ENCODE measurements around the gene ARRDC1.

DNA sequence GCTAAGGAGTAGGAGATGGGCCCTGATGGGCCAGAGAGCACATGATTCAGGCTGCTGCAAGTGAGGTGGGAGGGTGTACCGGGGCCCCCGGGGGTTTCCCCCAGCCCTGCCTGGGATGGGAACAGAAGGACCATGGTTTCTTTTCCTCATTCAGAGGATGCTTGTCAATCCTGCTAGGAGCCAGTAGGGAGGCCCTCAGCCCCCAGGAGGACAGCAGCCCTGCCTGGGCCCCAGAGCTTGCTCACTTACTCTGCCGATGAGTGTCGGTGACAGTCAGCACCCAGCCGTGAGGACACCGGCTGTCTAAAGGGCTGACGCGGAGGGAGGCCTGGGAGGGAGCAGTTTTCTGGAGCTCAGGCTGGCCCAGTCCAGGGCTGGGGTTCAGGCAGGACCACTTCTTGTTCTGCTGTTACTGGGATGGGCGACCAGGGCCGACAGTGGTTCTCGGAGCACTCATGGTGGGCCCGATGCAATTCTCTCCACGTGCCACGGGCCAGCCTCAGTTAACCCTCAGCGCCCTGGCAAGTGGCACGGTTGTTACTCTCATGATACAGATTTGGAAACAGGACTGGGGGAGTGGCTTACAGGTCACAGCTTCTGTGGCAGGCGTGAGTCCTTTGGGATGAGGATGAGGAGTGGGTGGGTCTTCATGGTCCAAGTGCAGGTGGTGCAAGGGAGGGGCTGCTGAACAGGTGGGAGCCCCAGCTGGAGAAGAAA is 1.8 kb downstream of the ARRDC1 start:
- TF ChIP-seq, protein P1, sequence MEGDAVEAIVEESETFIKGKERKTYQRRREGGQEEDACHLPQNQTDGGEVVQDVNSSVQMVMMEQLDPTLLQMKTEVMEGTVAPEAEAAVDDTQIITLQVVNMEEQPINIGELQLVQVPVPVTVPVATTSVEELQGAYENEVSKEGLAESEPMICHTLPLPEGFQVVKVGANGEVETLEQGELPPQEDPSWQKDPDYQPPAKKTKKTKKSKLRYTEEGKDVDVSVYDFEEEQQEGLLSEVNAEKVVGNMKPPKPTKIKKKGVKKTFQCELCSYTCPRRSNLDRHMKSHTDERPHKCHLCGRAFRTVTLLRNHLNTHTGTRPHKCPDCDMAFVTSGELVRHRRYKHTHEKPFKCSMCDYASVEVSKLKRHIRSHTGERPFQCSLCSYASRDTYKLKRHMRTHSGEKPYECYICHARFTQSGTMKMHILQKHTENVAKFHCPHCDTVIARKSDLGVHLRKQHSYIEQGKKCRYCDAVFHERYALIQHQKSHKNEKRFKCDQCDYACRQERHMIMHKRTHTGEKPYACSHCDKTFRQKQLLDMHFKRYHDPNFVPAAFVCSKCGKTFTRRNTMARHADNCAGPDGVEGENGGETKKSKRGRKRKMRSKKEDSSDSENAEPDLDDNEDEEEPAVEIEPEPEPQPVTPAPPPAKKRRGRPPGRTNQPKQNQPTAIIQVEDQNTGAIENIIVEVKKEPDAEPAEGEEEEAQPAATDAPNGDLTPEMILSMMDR (IDR thresholded peaks at IDR 0.05; ENCODE audit: low read depth, low read length, poor library complexity, severe bottlenecking): no peak
- no peak for TF ChIP-seq EZH2phosphoT487 (IDR thresholded peaks at IDR 0.05; ENCODE audit: borderline replicate concordance, low read length)

All from DOHH2 (cell line).